SK-N-SH (cell line): ENCODE results near the gene TES. TPM values are rescaled to one million over a fixed set of nuclear protein-coding genes. Genes with fewer than 3 reads are reported as not detected.

Experiments used
- CTCF ChIA-PET: fragments of 300-600, 350-600 bp; formaldehyde crosslinking; extraction: SDS; loops from one replicate; lab custom pipeline; 2021; lab: Yijun Ruan, JAX
- POLR2A ChIA-PET: fragments of 350-600 bp; sonication (Branson Sonifier 250); formaldehyde crosslinking; extraction: SDS; loops from one replicate; lab custom pipeline; 2020; ENCODE audit warnings: antibody characterized with exemption, inconsistent platforms; lab: Yijun Ruan, JAX
- DNase-seq: peaks from one replicate; pipeline ENCODE4 v3.0.0; 2012
- H2AFZ ChIP-seq: fragments of 200-600 bp; sonication (generic); 2 replicates; pipeline ENCODE4 v1.8.1; 2016; ENCODE audit warnings: antibody characterized with exemption, mild to moderate bottlenecking, low read depth
- H3F3A ChIP-seq: fragments of 200-600 bp; sonication (generic); replicated peaks from 2 replicates; pipeline ENCODE3; 2016; ENCODE audit warnings: antibody characterized with exemption, mild to moderate bottlenecking; ENCODE audit not compliant: insufficient read depth
- H3K27ac ChIP-seq, 2 experiments: fragments of 200-500 bp in 1 of 2; fragments of 200-600 bp in 1 of 2; sonication (Bioruptor generic) in 1 of 2; sonication (generic), shearing (Covaris generic) in 1 of 2; 2 replicates each; pipeline versions ENCODE4 v1.5.1 to v1.6.1; 2014 to 2016; ENCODE audit warnings: low read depth in 2 of 2, inconsistent platforms in 1 of 2, low read length in 1 of 2, mild to moderate bottlenecking in 1 of 2, mixed read lengths in 1 of 2
- H3K27me3 ChIP-seq: fragments of 200-600 bp; sonication (generic), shearing (Covaris generic); 2 replicates; pipeline ENCODE4 v1.6.1; 2016; ENCODE audit warnings: mixed run types; ENCODE audit not compliant: insufficient read depth
- H3K36me3 ChIP-seq, 2 experiments: fragments of 200-500 bp in 1 of 2; fragments of 200-600 bp in 1 of 2; sonication (Bioruptor generic) in 1 of 2; sonication (generic) in 1 of 2; replicated peaks in 1 of 2; 2 replicates each; pipeline versions ENCODE3 to v1.5.1; 2014 to 2016; ENCODE audit warnings: low read length in 1 of 2, mild to moderate bottlenecking in 1 of 2; ENCODE audit not compliant: insufficient read depth in 2 of 2, control insufficient read depth in 1 of 2
- H3K4me1 ChIP-seq, 2 experiments: fragments of 200-500 bp in 1 of 2; fragments of 200-600 bp in 1 of 2; sonication (Bioruptor generic) in 1 of 2; sonication (generic), shearing (Covaris generic) in 1 of 2; 2 replicates each; pipeline versions ENCODE4 v1.5.1 to v1.6.1; 2014 to 2016; ENCODE audit warnings: low read depth in 1 of 2, low read length in 1 of 2, mixed run types in 1 of 2; ENCODE audit not compliant: insufficient read depth in 2 of 2, control insufficient read depth in 1 of 2
- H3K4me2 ChIP-seq: fragments of 200-600 bp; sonication (generic), shearing (Covaris generic); 2 replicates; pipeline ENCODE4 v1.6.1; 2017; ENCODE audit warnings: mixed run types
- H3K4me3 ChIP-seq, 2 experiments: fragments of 200-500 bp in 1 of 2; fragments of 200-600 bp in 1 of 2; sonication (Bioruptor generic) in 1 of 2; sonication (generic), shearing (Covaris generic) in 1 of 2; 2 replicates each; pipeline versions ENCODE4 v1.5.1 to v1.8.1; 2014 to 2016; ENCODE audit warnings: low read depth in 2 of 2, inconsistent platforms in 1 of 2, low read length in 1 of 2, mild to moderate bottlenecking in 1 of 2, mixed read lengths in 1 of 2, moderate library complexity in 1 of 2
- H3K79me2 ChIP-seq: fragments of 200-600 bp; sonication (generic); 2 replicates; pipeline ENCODE4 v1.8.1; 2017; ENCODE audit warnings: mild to moderate bottlenecking; ENCODE audit not compliant: insufficient read depth
- H3K9ac ChIP-seq: fragments of 200-600 bp; sonication (generic); 2 replicates; pipeline ENCODE4 v1.6.1; 2017; ENCODE audit warnings: mixed run types
- H3K9me2 ChIP-seq: fragments of 200-600 bp; sonication (generic); 2 replicates; pipeline ENCODE4 v1.6.1; 2017; ENCODE audit warnings: mixed run types
- H3K9me3 ChIP-seq: fragments of 200-600 bp; sonication (generic); 2 replicates; pipeline ENCODE4 v1.6.1; 2017; ENCODE audit warnings: mixed run types, mild to moderate bottlenecking, moderate library complexity
- H4K20me1 ChIP-seq: fragments of 200-600 bp; sonication (generic); 2 replicates; pipeline ENCODE4 v1.6.1; 2017; ENCODE audit warnings: mild to moderate bottlenecking, mixed run types; ENCODE audit not compliant: insufficient read depth
- FOSL2 ChIP-seq: IDR thresholded peaks from 2 replicates; pipeline ENCODE4 v1.4.0; 2012; ENCODE audit warnings: low read depth, mild to moderate bottlenecking, moderate library complexity, borderline replicate concordance
- FOXM1 ChIP-seq: IDR thresholded peaks from 2 replicates; pipeline ENCODE4 v1.4.0; 2012; ENCODE audit warnings: low read depth, mild to moderate bottlenecking
- JUND ChIP-seq: IDR thresholded peaks from 2 replicates; pipeline ENCODE4 v1.4.0; 2012
- MXI1 ChIP-seq: IDR thresholded peaks from 2 replicates; pipeline ENCODE4 v1.6.1; 2012; ENCODE audit warnings: mild to moderate bottlenecking, low read depth, low read length, improper control_type of control experiment
- NRF1 ChIP-seq: IDR thresholded peaks from 2 replicates; pipeline ENCODE4 v1.6.1; 2012; ENCODE audit warnings: low read depth, mild to moderate bottlenecking, low read length
- PBX3 ChIP-seq: IDR thresholded peaks from 2 replicates; pipeline ENCODE4; 2012
- SMC3 ChIP-seq: IDR thresholded peaks from 2 replicates; pipeline ENCODE4 v1.6.1; 2012; ENCODE audit warnings: low read depth, low read length, improper control_type of control experiment
- TCF12 ChIP-seq: IDR thresholded peaks from 2 replicates; pipeline ENCODE4 v1.4.0; 2012
- USF1 ChIP-seq: IDR thresholded peaks from 2 replicates; pipeline ENCODE4 v1.4.0; 2012; ENCODE audit warnings: low read depth, borderline replicate concordance
- USF2 ChIP-seq: fragments of 150-350 bp; IDR thresholded peaks from 2 replicates; pipeline ENCODE4 v1.6.1; 2017; ENCODE audit warnings: antibody characterized with exemption, low read length, low read depth, borderline replicate concordance
- ZBTB33 ChIP-seq: IDR thresholded peaks from 2 replicates; pipeline ENCODE4 v1.4.0; 2012; ENCODE audit warnings: low read depth, borderline replicate concordance
- WGBS: methylation state at CpG from one replicate; pipeline ENCODE4 v1.1.6; 2017; ENCODE audit warnings: low lambda C conversion rate; 5-methylcytosine and 5-hydroxymethylcytosine counted together
- polyA plus RNA-seq, 3 experiments: library from polyadenylated mRNA; depleted of rRNA; stranded (reverse); fragments of >200 nt; gene quantifications; 2 replicates each; pipeline ENCODE4 v1.2.3, GENCODE V29; 2012

Gene TES
- polyA plus RNA-seq, 1 of the 3 experiments (the other 2 are of a cell fraction) = 9.5 TPM

GRCh38 chr7:116259871-116260440, 49.6 kb downstream of the TES start:
- Histone ChIP-seq H3K27me3 (no peaks in the 10 kb centered on the region), H3K36me3 (peaks cover 0 to 21% of the 10 kb centered on the region in 2 experiments), H3K27ac (peak overlapping the region; percentile 22 to 43; a peak in 3 of 4 replicates), H3K9ac (no peak overlapping the region), H3F3A (peaks cover 3% of the 10 kb centered on the region), H2AFZ (no peak overlapping the region), H3K4me1 (peaks cover 0 to 12% of the 10 kb centered on the region in 2 experiments; a peak in 2 of 4 replicates), H3K4me2 (peak overlapping the region; percentile 8; the same call in 1 of the 2 replicates), H3K79me2 (no peaks in the 10 kb centered on the region), H3K4me3 (no peak overlapping the region), H3K9me3 (no peaks in the 10 kb centered on the region), H3K9me2 (no peaks in the 10 kb centered on the region), H4K20me1 (no peaks in the 10 kb centered on the region)
- 50% methylated on average over 5 of the region's 5 CpGs for WGBS
- POLR2A ChIA-PET = no interaction called here
- DNase-seq = no peak
- TF ChIP-seq TCF12 (0 out of 2 replicates have a peak, but pooled peaks have one; percentile 26), FOXM1 (no peak), FOSL2 (peak; percentile 75; the same call in 1 of the 2 replicates), JUND (peak; percentile 71)
- CTCF ChIA-PET = interaction anchor here (0.6 to 6.0 kb wide), 24 partner anchors 8 to 331 kb away, joined by 3 to 78 read pairs (median 5); partner anchors contain the start of genes CAV1 and TES

GRCh38 chr7:116261904-116262303, 51.6 kb downstream of the TES start:
- H3K9me3 ChIP-seq = no peaks in the 10 kb centered on the region
- H3K4me1 ChIP-seq = peaks cover 0 to 17% of the 10 kb centered on the region in 2 experiments; a peak in 2 of 4 replicates
- no peaks in the 10 kb centered on the region for H4K20me1 ChIP-seq
- DNase-seq = no peak
- peaks cover 0 to 9% of the 10 kb centered on the region in 2 experiments for H3K36me3 ChIP-seq
- no peak for TF ChIP-seq PBX3
- no peak for TF ChIP-seq NRF1
- TF ChIP-seq FOSL2 = no peak
- TF ChIP-seq ZBTB33 = no peak
- no peak for TF ChIP-seq USF2
- no peak for TF ChIP-seq MXI1
- TF ChIP-seq USF1 = no peak
- no peak for TF ChIP-seq SMC3
- no peak overlapping the region for H3K9ac ChIP-seq
- no peaks in the 10 kb centered on the region for H3K9me2 ChIP-seq
- H3K79me2 ChIP-seq = no peaks in the 10 kb centered on the region
- ChIA-PET POLR2A (no interaction called here), CTCF (no interaction called here)
- H3F3A ChIP-seq = peaks cover 3% of the 10 kb centered on the region
- no peak overlapping the region for H3K27ac ChIP-seq
- no peak overlapping the region for H2AFZ ChIP-seq
- WGBS = 74% methylated on average over 3 of the region's 3 CpGs
- no peaks in the 10 kb centered on the region for H3K27me3 ChIP-seq
- no peak overlapping the region for H3K4me2 ChIP-seq
- H3K4me3 ChIP-seq = no peak overlapping the region
